ENCODE measurements around the gene CNOT8. TPM values are rescaled to one million over a fixed set of nuclear protein-coding genes. Genes with fewer than 3 reads are reported as not detected.
A peak's percentile ranks its signal among the peaks of the same experiment; 100 is the strongest.

Gene CNOT8
- total RNA-seq, 2 donors from 2014 or later = 44.6 to 48.8 TPM

GRCh38 chr5:154865466-154866184 is 7.2 kb downstream of the CNOT8 start:
- Mint-ChIP-seq H3K9me3 (no peaks in the 10 kb centered on the region), H3K4me3 (no peak overlapping the region), H3K4me1 (no peaks in the 10 kb centered on the region), H3K27me3 (ENCODE audit: insufficient read depth) (no peaks in the 10 kb centered on the region), H3K27ac (peak overlapping the region; percentile 44), H3K36me3 (ENCODE audit: low read depth) (peaks cover 46% of the 10 kb centered on the region)
- H3K9me3 ChIP-seq (ENCODE audit: control insufficient read depth, low read length) = no peaks in the 10 kb centered on the region
- H3K4me3 ChIP-seq (ENCODE audit: low read length) = no peak overlapping the region
- H3K9ac ChIP-seq (ENCODE audit: extremely low read depth, low read length, poor library complexity, severe bottlenecking) = no peak overlapping the region
- WGBS, 2 experiments (ENCODE audit: insufficient coverage in 1 of 2, insufficient read length in 1 of 2) = 90 to 95% methylated on average over 3 to 5 of the region's 5 CpGs
- H3K4me1 ChIP-seq (ENCODE audit: control insufficient read depth, insufficient read depth, low read length) = peaks cover 3% of the 10 kb centered on the region
- H3K27me3 ChIP-seq (ENCODE audit: control insufficient read depth, insufficient read depth, low read length, poor library complexity, severe bottlenecking) = no peaks in the 10 kb centered on the region
- no peak for TF ChIP-seq CTCF (conservative IDR thresholded peaks at IDR 0.05)
- DNase-seq = no peak
- H3K36me3 ChIP-seq (ENCODE audit: control insufficient read depth, insufficient read depth, low read length) = peaks cover 50% of the 10 kb centered on the region
- no peak overlapping the region for H3K27ac ChIP-seq (ENCODE audit: low read depth, low read length)

GRCh38 chr5:154866841-154867240 is 8.4 kb downstream of the CNOT8 start:
- Histone ChIP-seq H3K9ac (ENCODE audit: extremely low read depth, low read length, poor library complexity, severe bottlenecking) (no peak overlapping the region), H3K27ac (ENCODE audit: low read depth, low read length) (no peak overlapping the region), H3K27me3 (ENCODE audit: control insufficient read depth, insufficient read depth, low read length, poor library complexity, severe bottlenecking) (no peaks in the 10 kb centered on the region), H3K36me3 (ENCODE audit: control insufficient read depth, insufficient read depth, low read length) (peaks cover 60% of the 10 kb centered on the region), H3K9me3 (ENCODE audit: control insufficient read depth, low read length) (no peaks in the 10 kb centered on the region), H3K4me1 (ENCODE audit: control insufficient read depth, insufficient read depth, low read length) (no peaks in the 10 kb centered on the region), H3K4me3 (ENCODE audit: low read length) (no peak overlapping the region)
- WGBS, 2 experiments (ENCODE audit: insufficient coverage in 1 of 2, insufficient read length in 1 of 2) = 83 to 86% methylated on average over 1 to 2 of the region's 2 CpGs
- H3K4me1 Mint-ChIP-seq = no peaks in the 10 kb centered on the region
- H3K27me3 Mint-ChIP-seq (ENCODE audit: insufficient read depth) = no peaks in the 10 kb centered on the region
- no peak for DNase-seq
- TF ChIP-seq CTCF (conservative IDR thresholded peaks at IDR 0.05) = no peak
- no peaks in the 10 kb centered on the region for H3K9me3 Mint-ChIP-seq
- H3K27ac Mint-ChIP-seq = no peak overlapping the region
- H3K36me3 Mint-ChIP-seq (ENCODE audit: low read depth) = peaks cover 56% of the 10 kb centered on the region
- H3K4me3 Mint-ChIP-seq = no peak overlapping the region

- no peaks in the 10 kb centered on the region for H3K9me3 ChIP-seq (ENCODE audit: control insufficient read depth, low read length)
- H3K4me1 ChIP-seq (ENCODE audit: control insufficient read depth, insufficient read depth, low read length) = no peaks in the 10 kb centered on the region
- H3K4me3 ChIP-seq (ENCODE audit: low read length) = no peak overlapping the region
- no peak overlapping the region for H3K27ac Mint-ChIP-seq
- no peaks in the 10 kb centered on the region for H3K27me3 ChIP-seq (ENCODE audit: control insufficient read depth, insufficient read depth, low read length, poor library complexity, severe bottlenecking)
- peaks cover 66% of the 10 kb centered on the region for H3K36me3 ChIP-seq (ENCODE audit: control insufficient read depth, insufficient read depth, low read length)
- H3K9me3 Mint-ChIP-seq = no peaks in the 10 kb centered on the region
- H3K36me3 Mint-ChIP-seq (ENCODE audit: low read depth) = peaks cover 61% of the 10 kb centered on the region
- H3K27me3 Mint-ChIP-seq (ENCODE audit: insufficient read depth) = no peaks in the 10 kb centered on the region
- peak; percentile 69 for TF ChIP-seq CTCF (conservative IDR thresholded peaks at IDR 0.05)
- 89 to 100% methylated on average over 3 to 5 of the region's 5 CpGs for WGBS, 2 experiments (ENCODE audit: insufficient coverage in 1 of 2, insufficient read length in 1 of 2)
- H3K4me1 Mint-ChIP-seq = no peaks in the 10 kb centered on the region
- H3K9ac ChIP-seq (ENCODE audit: extremely low read depth, low read length, poor library complexity, severe bottlenecking) = no peak overlapping the region
- DNase-seq = peak; percentile 82
- no peak overlapping the region for H3K4me3 Mint-ChIP-seq
- no peak overlapping the region for H3K27ac ChIP-seq (ENCODE audit: low read depth, low read length)
These were observed 10.3 kb downstream of the CNOT8 start for GRCh38 chr5:154868702-154869101.

Measured in endodermal cell (in vitro differentiated cells).